H1 (cell line): Measurements from ENCODE around the gene OR1J4. TPM values are rescaled to one million over a fixed set of nuclear protein-coding genes. Genes with fewer than 3 reads are reported as not detected.

Source experiments
- CTCF ChIA-PET: fragments of 300-600 bp; sonication (Branson Sonifier 250); formaldehyde crosslinking; loops from one replicate; lab custom pipeline; 2021; ENCODE audit not compliant: partially characterized antibody; lab: Charles Lee
- POLR2A ChIA-PET: fragments of 300-600 bp; sonication (Branson Sonifier 250); formaldehyde crosslinking; loops from one replicate; lab custom pipeline; 2021; ENCODE audit warnings: inconsistent platforms; ENCODE audit not compliant: partially characterized antibody; lab: Charles Lee
- DNase-seq, 2 experiments: peaks; one replicate each; pipeline versions ENCODE4 v3.0.0 to v3.0.0-alpha.2; 2010 to 2022; ENCODE audit warnings: low spot score in 2 of 2, low read depth in 1 of 2, mixed read lengths in 1 of 2
- FAIRE-seq: peaks from 2 replicates; lab custom pipeline; 2011; peaks lifted over from hg19 to GRCh38; lab: Jason Lieb, UNC
- H2AFZ ChIP-seq: 2 replicates; pipeline ENCODE4 v1.8.1; 2012; ENCODE audit warnings: low read length, inconsistent platforms
- H2AK5ac ChIP-seq: 2 replicates; pipeline ENCODE4 v1.6.1; 2013; ENCODE audit warnings: low read depth, low read length
- H2BK120ac ChIP-seq: replicated peaks from 2 replicates; pipeline ENCODE3; 2013; ENCODE audit warnings: low read depth, low read length, inconsistent platforms
- H2BK12ac ChIP-seq: 2 replicates; pipeline ENCODE4 v1.6.1; 2013; ENCODE audit warnings: low read depth, low read length
- H2BK15ac ChIP-seq: 2 replicates; pipeline ENCODE4 v1.6.1; 2013; ENCODE audit warnings: low read length
- H2BK20ac ChIP-seq: 2 replicates; pipeline ENCODE4 v1.6.1; 2013; ENCODE audit warnings: low read length
- H2BK5ac ChIP-seq: 2 replicates; pipeline ENCODE4 v1.6.1; 2013; ENCODE audit warnings: low read depth, low read length
- H3K14ac ChIP-seq: 2 replicates; pipeline ENCODE4 v1.6.1; 2013; ENCODE audit warnings: inconsistent platforms; ENCODE audit not compliant: insufficient read length
- H3K18ac ChIP-seq: 2 replicates; pipeline ENCODE4 v1.6.1; 2013; ENCODE audit warnings: low read length; ENCODE audit errors: extremely low read depth
- H3K23ac ChIP-seq: 2 replicates; pipeline ENCODE4 v1.6.1; 2013; ENCODE audit warnings: inconsistent platforms; ENCODE audit not compliant: insufficient read length
- H3K23me2 ChIP-seq: 2 replicates; pipeline ENCODE4 v1.6.1; 2013; ENCODE audit warnings: low read depth, low read length
- H3K27ac ChIP-seq: 2 replicates; pipeline ENCODE4 v1.6.1; 2011; ENCODE audit warnings: low read depth, low read length, inconsistent platforms
- H3K27me3 ChIP-seq, 4 experiments: replicated peaks in 1 of 4; 1 replicate in 1 of 4; 2 replicates in 3 of 4; pipeline versions ENCODE4 v1.6.1 to v1.8.1; 2011 to 2013; ENCODE audit warnings: low read length in 3 of 4, mild to moderate bottlenecking in 3 of 4, inconsistent platforms in 2 of 4, mixed read lengths in 2 of 4, moderate library complexity in 1 of 4; ENCODE audit not compliant: control insufficient read depth in 3 of 4, insufficient read depth in 3 of 4; ENCODE audit errors: extremely low read depth in 1 of 4
- H3K36me3 ChIP-seq, 4 experiments: 2 replicates each; pipeline versions ENCODE4 v1.6.1 to v1.8.1; 2011 to 2013; ENCODE audit warnings: mild to moderate bottlenecking in 4 of 4, low read length in 3 of 4, moderate library complexity in 2 of 4, control low read depth in 1 of 4, inconsistent platforms in 1 of 4; ENCODE audit not compliant: insufficient read depth in 4 of 4, control insufficient read depth in 2 of 4
- H3K4ac ChIP-seq: replicated peaks from 2 replicates; pipeline ENCODE3; 2013; ENCODE audit warnings: low read length, low read depth, mixed read lengths, inconsistent platforms; ENCODE audit not compliant: insufficient read length
- H3K4me1 ChIP-seq, 4 experiments: replicated peaks in 1 of 4; 1 replicate in 1 of 4; 2 replicates in 3 of 4; pipeline versions ENCODE4 v1.6.1 to v1.8.1; 2011 to 2013; ENCODE audit warnings: low read length in 3 of 4, inconsistent platforms in 2 of 4, mixed read lengths in 1 of 4; ENCODE audit not compliant: insufficient read depth in 4 of 4, control insufficient read depth in 3 of 4
- H3K4me2 ChIP-seq, 2 experiments: 2 replicates each; pipeline versions ENCODE4 v1.6.1 to v1.8.1; 2011 to 2013; ENCODE audit warnings: low read depth in 2 of 2, low read length in 2 of 2, control low read depth in 1 of 2, inconsistent platforms in 1 of 2, mild to moderate bottlenecking in 1 of 2; ENCODE audit not compliant: insufficient read depth in 1 of 2
- H3K4me3 ChIP-seq, 4 experiments: fragments of 200-600, 300-600 bp in 1 of 4; sonication (generic), shearing (Covaris generic), sonication (Bioruptor Twin) in 1 of 4; 2 replicates each; pipeline versions ENCODE4 v1.5.1 to v1.8.1; 2011 to 2016; ENCODE audit warnings: low read length in 4 of 4, low read depth in 3 of 4, control low read depth in 2 of 4, inconsistent platforms in 2 of 4, mild to moderate bottlenecking in 2 of 4, mixed read lengths in 1 of 4, moderate library complexity in 1 of 4; ENCODE audit not compliant: insufficient read depth in 2 of 4; ENCODE audit errors: extremely low read depth in 1 of 4
- H3K56ac ChIP-seq: replicated peaks from 2 replicates; pipeline ENCODE3; 2013; ENCODE audit warnings: low read depth, mild to moderate bottlenecking, mixed read lengths, low read length, inconsistent platforms; ENCODE audit not compliant: insufficient read length
- H3K79me1 ChIP-seq: 2 replicates; pipeline ENCODE4 v1.6.1; 2013; ENCODE audit warnings: low read depth, low read length, control low read depth
- H3K79me2 ChIP-seq, 2 experiments: 2 replicates each; pipeline versions ENCODE4 v1.6.1 to v1.8.1; 2012 to 2013; ENCODE audit warnings: low read length in 2 of 2, mild to moderate bottlenecking in 2 of 2, inconsistent platforms in 1 of 2; ENCODE audit not compliant: insufficient read depth in 2 of 2, control insufficient read depth in 1 of 2
- H3K9ac ChIP-seq, 4 experiments: replicated peaks in 1 of 4; 1 replicate in 1 of 4; 2 replicates in 3 of 4; pipeline versions ENCODE4 v1.6.1 to v1.8.1; 2011 to 2013; ENCODE audit warnings: low read depth in 3 of 4, low read length in 3 of 4, control low read depth in 2 of 4, mild to moderate bottlenecking in 2 of 4, moderate library complexity in 2 of 4, inconsistent platforms in 1 of 4; ENCODE audit errors: extremely low read depth in 1 of 4
- H3K9me3 ChIP-seq, 2 experiments: 2 replicates each; pipeline versions ENCODE4 v1.6.1 to v1.8.1; 2012 to 2013; ENCODE audit warnings: mild to moderate bottlenecking in 2 of 2, moderate library complexity in 2 of 2, control low read depth in 1 of 2, inconsistent platforms in 1 of 2, low read depth in 1 of 2, low read length in 1 of 2, mixed read lengths in 1 of 2; ENCODE audit not compliant: insufficient read depth in 2 of 2
- H4K20me1 ChIP-seq, 2 experiments: replicated peaks in 1 of 2; 2 replicates each; pipeline versions ENCODE3 to v1.8.1; 2011 to 2013; ENCODE audit warnings: inconsistent platforms in 2 of 2, low read length in 2 of 2, mild to moderate bottlenecking in 1 of 2; ENCODE audit not compliant: insufficient read depth in 2 of 2, control insufficient read depth in 1 of 2
- H4K5ac ChIP-seq: 2 replicates; pipeline ENCODE4 v1.6.1; 2013; ENCODE audit warnings: low read length, low read depth, mixed read lengths, inconsistent platforms; ENCODE audit not compliant: insufficient read length
- H4K8ac ChIP-seq: 2 replicates; pipeline ENCODE4 v1.8.0; 2013; ENCODE audit warnings: mild to moderate bottlenecking, moderate library complexity, low read length, inconsistent platforms; ENCODE audit not compliant: insufficient read depth; ENCODE audit errors: extremely low read depth
- H4K91ac ChIP-seq: replicated peaks from 2 replicates; pipeline ENCODE3; 2013; ENCODE audit warnings: low read length, mixed read lengths, inconsistent platforms; ENCODE audit not compliant: insufficient read length
- BRCA1 ChIP-seq: IDR thresholded peaks from 2 replicates; pipeline ENCODE4 v1.6.1; 2012; ENCODE audit warnings: low read depth, low read length, improper control_type of control experiment
- CHD2 ChIP-seq: IDR thresholded peaks from 2 replicates; pipeline ENCODE4 v1.6.1; 2012; ENCODE audit warnings: low read length, improper control_type of control experiment
- E2F6 ChIP-seq: IDR thresholded peaks from 2 replicates; pipeline ENCODE4 v1.6.1; 2012; ENCODE audit warnings: inconsistent platforms
- KDM4A ChIP-seq: IDR thresholded peaks from one replicate; pipeline ENCODE4 v1.7.1; 2012; ENCODE audit warnings: low read depth, mild to moderate bottlenecking, moderate library complexity, low read length, inconsistent platforms; ENCODE audit not compliant: severe bottlenecking
- KDM5A ChIP-seq: fragments of 200-600 bp; IDR thresholded peaks from 2 replicates; pipeline ENCODE4 v1.7.1; 2012; ENCODE audit warnings: mild to moderate bottlenecking, low read length, inconsistent platforms, mixed read lengths
- MAFK ChIP-seq: IDR thresholded peaks from 2 replicates; pipeline ENCODE4 v1.6.1; 2012; ENCODE audit warnings: low read depth, mild to moderate bottlenecking, improper control_type of control experiment, low read length
- POU5F1 ChIP-seq: IDR thresholded peaks from 2 replicates; pipeline ENCODE4 v1.6.1; 2011; ENCODE audit warnings: low read depth, mild to moderate bottlenecking, low read length, moderate library complexity
- SRF ChIP-seq: IDR thresholded peaks from 2 replicates; pipeline ENCODE4 v1.6.1; 2011; ENCODE audit warnings: mild to moderate bottlenecking, low read depth, low read length, moderate library complexity
- WGBS, 2 experiments: shearing (Covaris generic) in 1 of 2; methylation state at CpG; one replicate each; pipeline versions ENCODE4 v1.1.6 to v1.1.7; 2013 to 2015; ENCODE audit warnings: low lambda C conversion rate in 2 of 2, mixed read lengths in 2 of 2, inconsistent platforms in 1 of 2, low coverage in 1 of 2, missing lambda C conversion rate in 1 of 2; ENCODE audit not compliant: insufficient replicate concordance in 2 of 2, insufficient coverage in 1 of 2, insufficient read length in 1 of 2; ENCODE audit errors: extremely low coverage in 1 of 2, missing lambda C conversion rate in 1 of 2; 5-methylcytosine and 5-hydroxymethylcytosine counted together
- polyA plus RNA-seq, 7 experiments: library from polyadenylated mRNA; depleted of rRNA in 3 of 7; stranded (reverse) in 5 of 7; unstranded in 2 of 7; fragments of >200 nt in 5 of 7; fragments of 200-250 nt in 2 of 7; gene quantifications; 1 replicate in 5 of 7; 2 replicates in 1 of 7; 4 replicates in 1 of 7; pipeline versions ENCODE4 v1.2.1 to v1.2.3, GENCODE V29; 2011 to 2013; ENCODE audit warnings: missing spikeins in 2 of 7, mixed read lengths in 2 of 7
- total RNA-seq: library from RNA; stranded (reverse); fragmentation: NEBNext Ultra II Directional; extraction: Animal tissue kit (Norgen Biotek cat#: 25700); gene quantifications from 2 replicates; pipeline ENCODE4 v1.2.1, GENCODE V29; 2021
- TF ChIP-seq, protein P1 (sequence below): IDR thresholded peaks from 2 replicates; pipeline ENCODE4 v1.6.1; 2012; ENCODE audit warnings: low read length, inconsistent platforms
- TF ChIP-seq, protein P2 (sequence below): IDR thresholded peaks from 2 replicates; pipeline ENCODE4 v1.6.1; 2011; ENCODE audit warnings: low read length, improper control_type of control experiment

Gene OR1J4
- total and polyA plus RNA-seq, 2 of the 8 experiments (the other 6 are each of a cell fraction or from before 2014, with no cell fraction given), result not detected

DNA sequence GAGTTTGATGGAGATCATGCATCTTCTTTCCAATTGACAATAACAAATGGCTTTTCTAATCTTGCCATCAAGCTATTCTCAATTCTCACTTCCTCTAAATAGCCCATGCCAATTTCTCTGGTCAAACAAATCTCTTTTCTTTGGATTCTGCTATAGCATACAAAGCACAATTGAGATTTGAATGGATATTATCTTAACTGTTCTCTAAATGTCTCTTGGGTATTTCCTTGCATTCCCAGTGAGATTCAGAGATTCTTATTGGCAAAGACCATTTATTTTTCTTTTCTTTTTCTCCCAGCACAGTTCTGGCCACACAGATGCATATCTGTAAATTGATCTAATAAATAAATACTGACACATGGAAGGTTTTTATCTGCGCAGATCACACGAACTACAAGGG lies 33.9 kb downstream of the OR1J4 start, which contains the start of gene OR1N2:
OR1N2 (plus strand) TSS at position 301 of the 400 bp plus-strand sequence. CDS start 100 bp downstream, outside the sequence.
- Histone ChIP-seq H3K23ac (no peak within 1 kb of the TSS), H4K8ac (no peak within 1 kb of the TSS), H3K4ac (no peak within 1 kb of the TSS), H2BK15ac (no peak within 1 kb of the TSS), H3K27ac (no peak within 1 kb of the TSS), H3K4me1 (no peaks in the 10 kb centered on the region), H3K4me2 (no peak within 1 kb of the TSS), H3K9ac (no peak within 1 kb of the TSS), H3K79me2 (no peaks in the 10 kb centered on the region), H2BK20ac (no peak within 1 kb of the TSS), H3K79me1 (no peaks in the 10 kb centered on the region), H3K4me3 (no peak within 1 kb of the TSS), H3K27me3 (no peaks in the 10 kb centered on the region), H3K56ac (no peak within 1 kb of the TSS), H3K36me3 (no peaks in the 10 kb centered on the region), H2BK12ac (no peak within 1 kb of the TSS), H4K5ac (no peak within 1 kb of the TSS), H2BK120ac (no peak within 1 kb of the TSS), H2BK5ac (no peak within 1 kb of the TSS), H3K18ac (no peak within 1 kb of the TSS), H4K20me1 (no peaks in the 10 kb centered on the region), H3K23me2 (no peaks in the 10 kb centered on the region; the same call in 1 of the 2 replicates), H2AFZ (no peak within 1 kb of the TSS), H2AK5ac (no peak within 1 kb of the TSS), H3K9me3 (peaks cover 39 to 50% of the 10 kb centered on the region in 2 experiments), H3K14ac (no peak within 1 kb of the TSS), H4K91ac (no peak within 1 kb of the TSS)
- CTCF ChIA-PET, result interaction anchor here (0.6 kb wide), 1 partner anchor 10 kb away, joined by 3 read pairs; no protein-coding TSS in a partner anchor
- FAIRE-seq (no peak), DNase-seq (no peak)
- whole genome bisulfite sequencing, 2 experiments, result 68% methylated on average over 2 of the region's 2 CpGs; no CpG with 5 or more reads in 1 of the 2 experiments
- POLR2A ChIA-PET, result no interaction called here
- TF ChIP-seq POU5F1 (no peak), MAFK (no peak), SRF (no peak), KDM4A (no peak), CHD2 (no peak), BRCA1 (no peak), E2F6 (no peak), KDM5A (no peak)
- TF ChIP-seq, protein P1, sequence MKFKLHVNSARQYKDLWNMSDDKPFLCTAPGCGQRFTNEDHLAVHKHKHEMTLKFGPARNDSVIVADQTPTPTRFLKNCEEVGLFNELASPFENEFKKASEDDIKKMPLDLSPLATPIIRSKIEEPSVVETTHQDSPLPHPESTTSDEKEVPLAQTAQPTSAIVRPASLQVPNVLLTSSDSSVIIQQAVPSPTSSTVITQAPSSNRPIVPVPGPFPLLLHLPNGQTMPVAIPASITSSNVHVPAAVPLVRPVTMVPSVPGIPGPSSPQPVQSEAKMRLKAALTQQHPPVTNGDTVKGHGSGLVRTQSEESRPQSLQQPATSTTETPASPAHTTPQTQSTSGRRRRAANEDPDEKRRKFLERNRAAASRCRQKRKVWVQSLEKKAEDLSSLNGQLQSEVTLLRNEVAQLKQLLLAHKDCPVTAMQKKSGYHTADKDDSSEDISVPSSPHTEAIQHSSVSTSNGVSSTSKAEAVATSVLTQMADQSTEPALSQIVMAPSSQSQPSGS, result no peak
- TF ChIP-seq, protein P2, sequence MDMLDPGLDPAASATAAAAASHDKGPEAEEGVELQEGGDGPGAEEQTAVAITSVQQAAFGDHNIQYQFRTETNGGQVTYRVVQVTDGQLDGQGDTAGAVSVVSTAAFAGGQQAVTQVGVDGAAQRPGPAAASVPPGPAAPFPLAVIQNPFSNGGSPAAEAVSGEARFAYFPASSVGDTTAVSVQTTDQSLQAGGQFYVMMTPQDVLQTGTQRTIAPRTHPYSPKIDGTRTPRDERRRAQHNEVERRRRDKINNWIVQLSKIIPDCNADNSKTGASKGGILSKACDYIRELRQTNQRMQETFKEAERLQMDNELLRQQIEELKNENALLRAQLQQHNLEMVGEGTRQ, result no peak
